Spleen (tissue), 7 donors: ENCODE data around the gene PLCH2.

ENCODE experiments used
- CTCF ChIP-seq, 11 experiments: fragments of 200-600 bp in 7 of 11; fragments of 450-650 bp in 4 of 11; sonication (generic) in 4 of 11; IDR thresholded peaks in 8 of 11; conservative IDR thresholded peaks in 3 of 11; 1 replicate in 7 of 11; 2 replicates in 4 of 11; pipeline versions ENCODE4 v1.4.0 to v1.8.0; 2016 to 2021; ENCODE audit warnings: antibody characterized with exemption in 11 of 11, inconsistent platforms in 4 of 11, mild to moderate bottlenecking in 1 of 11
- POLR2A ChIP-seq, 3 donors: fragments of 450-650 bp; IDR thresholded peaks; one replicate each; pipeline ENCODE4 v1.5.1; 2017; ENCODE audit warnings: antibody characterized with exemption in 3 of 3, mild to moderate bottlenecking in 1 of 3
- donor health status: DM: no; HTN: no; CAD: no; lungs with moderate emphysema.
- donor health status: DM: no; HTN: no; CAD: no.
- donor health status: DM: no; HTN: no; CAD: no.

- TF ChIP-seq CTCF (IDR thresholded peaks at IDR 0.05 in 8 of 11, conservative IDR thresholded peaks at IDR 0.05 in 3 of 11) (no peak), POLR2A (IDR thresholded peaks at IDR 0.05) (no peak)
Measured at GRCh38 chr1:2472109-2472508, 4.0 kb upstream of the PLCH2 start.
